IPS-20b (cell line): ENCODE data around the gene SREK1.
A peak's percentile ranks its signal among the peaks of the same experiment; 100 is the strongest.

Experiments
- H3K27ac ChIP-seq: one replicate; pipeline ENCODE4 v1.5.1; 2013; ENCODE audit warnings: low read length
- H3K27me3 ChIP-seq: 2 replicates; pipeline ENCODE4 v1.6.1; 2013; ENCODE audit warnings: mild to moderate bottlenecking, low read length, inconsistent platforms; ENCODE audit not compliant: insufficient read depth
- H3K36me3 ChIP-seq: 2 replicates; pipeline ENCODE4 v1.6.1; 2013; ENCODE audit warnings: low read depth, mild to moderate bottlenecking, inconsistent platforms, low read length, moderate library complexity; ENCODE audit not compliant: insufficient read depth
- H3K4me1 ChIP-seq: 2 replicates; pipeline ENCODE4 v1.6.1; 2013; ENCODE audit warnings: mild to moderate bottlenecking, control low read depth, inconsistent platforms, low read length, moderate library complexity; ENCODE audit not compliant: insufficient read depth
- H3K4me3 ChIP-seq: 2 replicates; pipeline ENCODE4 v1.5.1; 2013; ENCODE audit warnings: mild to moderate bottlenecking, low read length, inconsistent platforms
- H3K9ac ChIP-seq: 2 replicates; pipeline ENCODE4 v1.6.1; 2013; ENCODE audit warnings: low read depth, mild to moderate bottlenecking, inconsistent platforms, low read length, moderate library complexity
- H3K9me3 ChIP-seq: 2 replicates; pipeline ENCODE4 v1.6.1; 2013; ENCODE audit warnings: mild to moderate bottlenecking, low read depth, low read length, inconsistent platforms; ENCODE audit not compliant: insufficient read depth

Gene SREK1

DNA sequence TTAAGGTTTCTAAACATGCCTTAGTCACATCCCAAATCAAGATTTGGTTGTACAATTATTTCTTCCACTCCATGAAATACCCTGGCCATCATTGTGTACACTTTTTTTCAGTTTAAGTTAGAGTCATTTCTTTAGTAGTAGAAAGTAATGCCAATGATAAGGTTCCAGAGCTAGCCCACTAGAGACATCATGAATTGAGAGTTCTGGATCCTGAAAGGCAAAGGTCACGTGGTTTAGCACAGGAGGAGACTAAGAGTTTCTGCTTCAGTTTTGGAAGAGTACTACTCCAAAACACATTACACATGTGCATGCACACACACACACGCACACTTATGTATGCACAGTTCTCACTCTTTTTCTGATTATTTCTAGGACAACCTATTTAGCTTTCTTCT, 4.8 kb upstream of the SREK1 start:
- Histone ChIP-seq H3K4me3 (no peak overlapping the region), H3K9ac (no peak overlapping the region), H3K9me3 (no peaks in the 10 kb centered on the region), H3K36me3 (no peaks in the 10 kb centered on the region), H3K27ac (no peak overlapping the region), H3K27me3 (no peaks in the 10 kb centered on the region; the same call in 1 of the 2 replicates), H3K4me1 (peaks cover 4% of the 10 kb centered on the region; the same call in 1 of the 2 replicates)

DNA sequence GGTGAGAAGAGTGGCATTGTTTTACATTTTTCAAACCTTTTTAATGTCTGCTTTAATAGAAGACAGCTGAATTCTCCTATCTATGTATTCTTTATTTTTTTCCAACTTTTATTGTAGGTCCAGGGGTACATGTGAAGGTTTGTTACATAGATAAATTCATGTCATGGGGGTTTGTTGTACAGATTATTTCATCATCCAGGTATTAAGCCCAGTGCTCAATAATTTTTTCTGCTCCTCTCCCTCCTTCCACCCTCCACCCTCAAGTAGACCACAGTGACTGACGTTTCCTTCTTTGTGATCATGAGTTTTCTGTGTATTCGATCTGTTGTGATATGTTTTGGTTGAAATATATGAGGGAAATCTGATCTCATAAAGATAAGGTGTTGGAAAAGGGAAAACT, 1.7 kb upstream of the SREK1 start:
- H3K4me3 ChIP-seq = no peak overlapping the region
- no peaks in the 10 kb centered on the region; the same call in 1 of the 2 replicates for H3K27me3 ChIP-seq
- no peak overlapping the region for H3K27ac ChIP-seq
- H3K36me3 ChIP-seq = peaks cover 3% of the 10 kb centered on the region; the same call in 1 of the 2 replicates
- H3K4me1 ChIP-seq = peaks cover 4% of the 10 kb centered on the region; the same call in 1 of the 2 replicates
- H3K9ac ChIP-seq = no peak overlapping the region
- H3K9me3 ChIP-seq = no peaks in the 10 kb centered on the region

DNA sequence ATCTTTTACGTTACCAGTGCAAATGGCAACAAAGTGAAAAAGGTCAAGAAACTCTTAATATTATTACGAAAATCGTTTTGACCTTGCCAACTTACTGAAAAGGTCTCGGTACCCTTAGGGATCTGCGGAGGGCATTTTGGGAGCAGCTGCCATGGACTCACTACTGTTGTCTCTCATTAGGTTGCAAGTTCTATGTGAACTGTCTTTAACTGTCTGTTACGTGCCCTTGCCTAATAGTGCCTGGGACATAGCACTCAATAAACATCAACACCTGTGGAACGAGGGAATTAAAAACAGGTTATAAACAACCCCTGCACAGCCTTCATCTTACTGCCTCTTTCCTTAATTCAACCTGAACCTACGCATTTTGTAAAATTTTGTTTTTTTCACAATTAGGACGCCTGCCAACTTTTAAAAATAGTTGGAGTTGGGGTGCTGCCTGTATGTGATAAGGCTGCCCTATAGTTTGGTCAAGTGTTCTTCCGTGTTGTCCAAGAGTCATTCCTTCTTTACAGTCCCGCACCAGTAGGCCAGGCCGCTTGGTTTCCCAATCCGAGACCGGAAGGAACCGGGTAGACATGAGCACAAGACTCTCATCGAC, 527 bp upstream of the SREK1 start:
- peaks cover 3% of the 10 kb centered on the region; the same call in 1 of the 2 replicates for H3K36me3 ChIP-seq
- peak overlapping the region; percentile 62 for H3K27ac ChIP-seq
- H3K4me3 ChIP-seq = peak overlapping the region; percentile 87
- peak overlapping the region; percentile 95; the same call in 1 of the 2 replicates for H3K9ac ChIP-seq
- no peaks in the 10 kb centered on the region; the same call in 1 of the 2 replicates for H3K27me3 ChIP-seq
- H3K4me1 ChIP-seq = peaks cover 4% of the 10 kb centered on the region; the same call in 1 of the 2 replicates
- H3K9me3 ChIP-seq = no peaks in the 10 kb centered on the region

DNA sequence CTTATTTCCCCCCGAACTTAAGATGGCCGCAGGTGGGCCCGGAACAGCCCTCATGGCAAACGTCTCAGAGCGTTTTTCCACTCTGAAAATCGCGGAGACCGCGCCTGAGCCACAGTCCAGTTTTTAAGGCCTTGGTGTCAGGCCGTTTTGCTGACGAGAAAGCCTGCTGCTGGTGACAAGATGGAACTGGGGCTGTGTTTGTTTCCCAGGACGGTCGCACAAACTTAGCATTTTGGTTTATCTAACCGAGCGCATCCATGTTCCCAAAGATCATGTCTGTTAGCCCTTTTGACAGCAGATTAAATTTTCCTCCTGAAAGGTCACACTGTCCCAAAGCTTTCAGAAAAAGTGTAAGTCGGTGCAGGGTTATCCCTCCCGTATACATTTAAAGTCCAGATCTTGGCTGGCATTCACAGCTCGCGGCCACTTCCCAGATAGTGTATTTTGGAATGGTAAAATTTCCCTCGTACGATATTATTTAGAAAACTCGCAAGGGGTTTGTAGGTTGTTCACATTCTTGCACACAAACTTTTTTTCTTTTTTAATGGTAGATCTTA, 812 bp downstream of the SREK1 start:
- no peaks in the 10 kb centered on the region for H3K9me3 ChIP-seq
- H3K27ac ChIP-seq = peak overlapping the region; percentile 62
- H3K4me1 ChIP-seq = peaks cover 4% of the 10 kb centered on the region; the same call in 1 of the 2 replicates
- peaks cover 3% of the 10 kb centered on the region; the same call in 1 of the 2 replicates for H3K36me3 ChIP-seq
- peak overlapping the region; percentile 95 for H3K9ac ChIP-seq
- H3K4me3 ChIP-seq = peak overlapping the region; percentile 87
- H3K27me3 ChIP-seq = no peaks in the 10 kb centered on the region

DNA sequence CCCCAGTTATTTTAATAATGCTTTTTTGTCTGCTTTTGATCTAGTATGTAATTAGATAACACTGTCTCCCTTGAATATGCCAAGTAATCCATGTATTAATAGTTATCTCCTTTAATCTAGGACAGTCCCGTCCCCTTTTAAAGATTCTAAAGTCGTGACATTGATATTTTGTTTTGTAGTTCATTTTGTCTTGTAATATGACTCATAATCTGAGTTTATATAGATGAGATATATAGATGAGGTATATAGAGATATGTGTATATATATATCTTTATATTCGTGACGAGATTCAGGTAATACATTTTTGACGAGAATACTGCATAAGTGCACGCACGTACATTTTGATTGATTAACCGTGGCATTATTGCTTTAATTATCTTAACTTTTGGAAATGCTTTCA, 1.6 kb downstream of the SREK1 start:
- Histone ChIP-seq H3K9me3 (no peaks in the 10 kb centered on the region), H3K9ac (peak overlapping the region; percentile 95; the same call in 1 of the 2 replicates), H3K27ac (no peak overlapping the region), H3K4me1 (peaks cover 4% of the 10 kb centered on the region; the same call in 1 of the 2 replicates), H3K27me3 (no peaks in the 10 kb centered on the region), H3K4me3 (peak overlapping the region; percentile 87), H3K36me3 (peaks cover 3% of the 10 kb centered on the region; the same call in 1 of the 2 replicates)

DNA sequence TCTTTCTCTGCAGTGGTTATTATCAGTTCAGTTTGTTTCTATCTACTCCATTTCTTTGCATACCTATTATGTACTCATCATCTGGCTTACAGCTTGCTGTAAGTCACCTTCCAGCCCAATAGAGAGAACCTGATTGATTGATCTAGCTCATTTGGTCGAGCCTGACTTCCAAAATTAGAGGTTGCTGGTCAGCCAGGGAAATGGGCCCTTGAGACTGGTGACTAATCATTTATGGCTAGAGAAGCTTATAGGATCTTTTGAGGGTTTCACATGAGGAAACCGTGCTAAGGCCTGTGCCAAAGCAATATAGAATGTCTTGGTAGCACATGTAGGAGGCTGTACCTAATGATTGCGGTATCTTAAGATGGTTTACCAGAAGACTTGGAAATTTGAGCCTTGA, 5.8 kb downstream of the SREK1 start:
- Histone ChIP-seq H3K4me1 (peaks cover 3% of the 10 kb centered on the region; the same call in 1 of the 2 replicates), H3K27ac (no peak overlapping the region), H3K4me3 (no peak overlapping the region), H3K36me3 (peaks cover 7% of the 10 kb centered on the region), H3K9me3 (no peaks in the 10 kb centered on the region), H3K9ac (no peak overlapping the region), H3K27me3 (no peaks in the 10 kb centered on the region)

DNA sequence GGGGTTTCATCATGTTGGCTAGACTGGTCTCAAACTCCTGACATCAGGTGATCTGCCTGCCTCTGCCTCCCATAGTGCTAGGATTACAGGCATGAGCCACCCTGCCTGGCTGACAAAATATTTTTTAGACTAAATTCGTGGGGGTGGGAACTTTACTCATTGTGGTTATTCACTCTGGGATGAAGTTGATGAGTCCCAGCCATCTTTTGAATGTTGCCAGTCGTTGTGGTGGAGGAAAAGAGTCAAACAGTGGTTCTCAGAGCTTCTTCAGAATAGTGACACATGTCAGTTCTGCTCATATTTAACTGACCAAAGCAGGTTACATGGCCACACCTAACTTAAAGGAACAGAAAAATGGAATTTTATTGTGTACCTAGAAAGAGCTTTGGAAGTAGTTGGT, 6.9 kb downstream of the SREK1 start:
- Histone ChIP-seq H3K4me1 (peaks cover 3% of the 10 kb centered on the region; the same call in 1 of the 2 replicates), H3K36me3 (peaks cover 10% of the 10 kb centered on the region), H3K4me3 (no peak overlapping the region), H3K9ac (no peak overlapping the region), H3K9me3 (no peaks in the 10 kb centered on the region), H3K27me3 (no peaks in the 10 kb centered on the region), H3K27ac (no peak overlapping the region)

DNA sequence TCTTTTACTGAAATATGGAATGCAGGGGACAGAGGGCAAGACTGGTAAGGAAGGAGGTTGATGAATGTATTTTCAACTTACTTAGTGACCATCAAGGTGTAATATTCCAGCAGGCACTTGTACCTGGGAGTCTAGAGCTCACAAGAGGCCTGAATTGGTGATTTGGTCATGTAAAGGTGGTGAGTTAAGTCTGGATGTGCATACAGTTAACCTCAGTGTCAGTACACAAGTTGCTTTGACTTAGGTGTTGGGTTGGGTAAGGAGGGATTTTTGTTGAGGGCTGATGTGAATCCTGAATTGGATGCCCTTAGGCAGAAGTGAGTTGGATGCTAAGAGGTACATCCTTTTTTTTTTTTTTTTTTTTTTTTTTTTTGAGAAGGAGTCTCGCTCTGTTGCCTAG, 7.4 kb downstream of the SREK1 start:
- Histone ChIP-seq H3K27ac (no peak overlapping the region), H3K4me1 (peaks cover 3% of the 10 kb centered on the region; the same call in 1 of the 2 replicates), H3K36me3 (peaks cover 12% of the 10 kb centered on the region), H3K27me3 (no peaks in the 10 kb centered on the region), H3K9me3 (no peaks in the 10 kb centered on the region), H3K4me3 (no peak overlapping the region), H3K9ac (no peak overlapping the region)

DNA sequence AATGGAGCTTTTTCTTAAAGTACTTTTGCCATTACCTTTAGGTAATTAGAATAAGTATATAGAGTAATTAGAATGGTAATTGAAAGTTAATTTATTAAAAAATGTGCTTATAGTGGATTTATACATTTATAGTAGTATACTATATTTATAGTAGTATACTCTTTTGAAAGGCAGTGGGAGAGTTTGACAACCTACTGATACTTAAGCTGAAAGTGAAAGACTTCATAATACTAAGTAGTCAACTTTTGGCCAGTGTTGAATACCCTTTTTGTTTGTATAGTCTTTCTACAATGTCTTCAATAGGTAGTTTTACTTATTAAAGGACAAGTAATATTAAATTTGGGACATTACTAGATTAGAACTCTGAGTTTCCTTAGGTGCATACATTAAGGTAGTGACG, 12.9 kb downstream of the SREK1 start:
- H3K9ac ChIP-seq = no peak overlapping the region
- no peak overlapping the region for H3K4me3 ChIP-seq
- H3K36me3 ChIP-seq = peaks cover 49% of the 10 kb centered on the region
- peaks cover 6% of the 10 kb centered on the region; the same call in 1 of the 2 replicates for H3K4me1 ChIP-seq
- no peaks in the 10 kb centered on the region; the same call in 1 of the 2 replicates for H3K9me3 ChIP-seq
- no peaks in the 10 kb centered on the region for H3K27me3 ChIP-seq
- H3K27ac ChIP-seq = no peak overlapping the region

DNA sequence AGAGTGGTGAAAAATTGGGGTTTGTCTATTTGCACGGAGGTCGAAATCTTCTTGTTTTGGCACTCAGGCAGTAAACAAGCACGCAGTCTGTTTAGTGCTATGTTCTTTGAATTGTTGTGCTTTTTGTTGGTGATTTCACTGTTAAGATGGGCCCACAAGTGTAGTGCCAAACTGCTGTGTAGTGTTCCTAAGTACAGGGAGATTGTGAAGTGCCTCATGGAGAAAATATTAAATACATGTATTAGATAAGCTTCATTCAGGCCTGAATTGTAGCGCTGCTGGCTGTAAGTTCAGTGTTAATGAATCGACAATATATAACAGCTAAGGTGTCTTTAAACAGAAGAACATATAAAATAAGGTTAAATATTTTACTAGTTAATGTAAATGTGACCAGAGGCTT, 17.3 kb downstream of the SREK1 start:
- H3K4me1 ChIP-seq = peaks cover 3% of the 10 kb centered on the region; the same call in 1 of the 2 replicates
- H3K9ac ChIP-seq = no peak overlapping the region
- H3K27me3 ChIP-seq = no peaks in the 10 kb centered on the region
- no peaks in the 10 kb centered on the region; the same call in 1 of the 2 replicates for H3K9me3 ChIP-seq
- H3K36me3 ChIP-seq = peaks cover 81% of the 10 kb centered on the region
- H3K4me3 ChIP-seq = no peak overlapping the region
- H3K27ac ChIP-seq = no peak overlapping the region

DNA sequence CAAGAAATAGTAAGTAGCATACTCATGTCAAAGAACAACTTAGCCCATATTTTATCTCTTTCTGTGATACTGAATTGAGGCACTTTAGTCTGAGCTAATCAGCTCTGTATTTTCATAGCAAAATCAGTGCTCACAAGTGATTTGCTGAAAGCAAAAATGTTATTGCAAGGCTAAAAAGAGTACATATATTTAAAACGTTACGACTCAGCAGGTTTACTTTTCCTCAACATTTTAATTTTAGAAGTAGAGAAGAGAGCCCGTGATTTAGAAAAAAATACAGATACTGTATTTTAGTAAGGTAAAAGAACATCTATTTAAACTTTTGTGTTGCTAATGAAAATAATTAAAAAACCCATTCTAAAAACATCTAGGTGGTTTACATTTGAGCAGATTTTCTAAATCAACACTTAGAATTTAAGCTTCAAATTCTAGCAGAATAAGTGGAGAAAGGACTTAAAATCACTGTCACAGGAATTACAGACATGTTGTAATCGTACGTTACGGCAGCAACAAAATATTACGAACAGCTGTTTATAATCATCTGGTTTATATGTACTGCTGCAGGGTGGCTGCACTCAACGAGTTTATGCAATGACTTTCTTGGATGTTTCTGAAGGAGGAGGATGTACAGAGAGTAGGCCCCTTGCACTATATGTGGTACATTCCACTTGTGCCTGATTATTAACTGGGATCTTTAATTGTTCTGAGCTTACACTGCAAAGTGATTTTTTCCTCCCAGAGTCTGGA, 20.1 kb downstream of the SREK1 start:
- Histone ChIP-seq H3K4me1 (no peaks in the 10 kb centered on the region), H3K9me3 (no peaks in the 10 kb centered on the region; the same call in 1 of the 2 replicates), H3K9ac (no peak overlapping the region), H3K4me3 (no peak overlapping the region), H3K36me3 (peaks cover 98% of the 10 kb centered on the region), H3K27ac (no peak overlapping the region), H3K27me3 (no peaks in the 10 kb centered on the region)
